H1 (cell line): ENCODE results near the gene ISX.

Source experiments
- CTBP2 ChIP-seq: IDR thresholded peaks from 2 replicates; pipeline ENCODE4 v1.7.0; 2011; ENCODE audit warnings: borderline replicate concordance, mild to moderate bottlenecking, moderate library complexity, mixed read lengths, low read length; ENCODE audit not compliant: insufficient read depth, insufficient read length
- CTCF ChIP-seq, 3 experiments: IDR thresholded peaks; 1 replicate in 2 of 3; 2 replicates in 1 of 3; pipeline versions ENCODE4 v1.5.1 to v1.6.1; 2011; ENCODE audit warnings: low read length in 3 of 3, mild to moderate bottlenecking in 3 of 3, inconsistent platforms in 2 of 3, low read depth in 1 of 3, moderate library complexity in 1 of 3; ENCODE audit not compliant: insufficient read depth in 1 of 3; ENCODE audit errors: control extremely low read depth in 1 of 3
- EP300 ChIP-seq, 2 experiments: IDR thresholded peaks; 1 replicate in 1 of 2; 2 replicates in 1 of 2; pipeline ENCODE4 v1.6.1; 2011 to 2012; ENCODE audit warnings: low read depth in 2 of 2, low read length in 2 of 2, mild to moderate bottlenecking in 2 of 2, borderline replicate concordance in 1 of 2, inconsistent platforms in 1 of 2, moderate library complexity in 1 of 2
- HDAC6 ChIP-seq: IDR thresholded peaks from one replicate; pipeline ENCODE4 v1.7.1; 2012; ENCODE audit warnings: low read depth, mild to moderate bottlenecking, inconsistent platforms, low read length, moderate library complexity
- KDM1A ChIP-seq: fragments of 200-600, 300-600 bp; sonication (generic); IDR thresholded peaks from 2 replicates; pipeline ENCODE4 v1.7.1; 2016; ENCODE audit warnings: mild to moderate bottlenecking, low read length, borderline replicate concordance
- KDM5A ChIP-seq: fragments of 200-600 bp; IDR thresholded peaks from 2 replicates; pipeline ENCODE4 v1.7.1; 2012; ENCODE audit warnings: mild to moderate bottlenecking, low read length, inconsistent platforms, mixed read lengths
- MAX ChIP-seq: IDR thresholded peaks from 2 replicates; pipeline ENCODE4 v1.6.1; 2012; ENCODE audit warnings: inconsistent platforms
- POLR2AphosphoS5 ChIP-seq: IDR thresholded peaks from 2 replicates; pipeline ENCODE4 v1.6.1; 2011; ENCODE audit warnings: low read depth, low read length
- RBBP5 ChIP-seq: IDR thresholded peaks from 2 replicates; pipeline ENCODE4 v1.7.1; 2012; ENCODE audit warnings: low read depth, mild to moderate bottlenecking, inconsistent platforms, low read length, moderate library complexity, borderline replicate concordance
- SP1 ChIP-seq: IDR thresholded peaks from 2 replicates; pipeline ENCODE4 v1.6.1; 2011; ENCODE audit warnings: low read depth, low read length
- TAF1 ChIP-seq: IDR thresholded peaks from 2 replicates; pipeline ENCODE4 v1.6.1; 2011; ENCODE audit warnings: mild to moderate bottlenecking, low read depth, low read length

GRCh38 chr22:35064664-35065063 lies 1.3 kb upstream of the ISX start:
- no peak for TF ChIP-seq KDM1A
- no peak for TF ChIP-seq RBBP5
- no peak for TF ChIP-seq EP300 (IDR thresholded peaks at IDR 0.05; ENCODE audit: borderline replicate concordance in 1 of 2, low read depth in 2 of 2, low read length in 2 of 2)
- TF ChIP-seq KDM5A, result no peak
- no peak for TF ChIP-seq HDAC6
- TF ChIP-seq CTCF (IDR thresholded peaks at IDR 0.05; ENCODE audit: control extremely low read depth in 1 of 3, insufficient read depth in 1 of 3, low read depth in 1 of 3, low read length in 3 of 3), result no peak
- TF ChIP-seq TAF1, result no peak
- TF ChIP-seq SP1, result no peak
- no peak for TF ChIP-seq MAX
- no peak for TF ChIP-seq POLR2AphosphoS5
- no peak for TF ChIP-seq CTBP2
